DOHH2 (cell line): Measurements from ENCODE around the gene PARP14.

Experiments
- H3F3A ChIP-seq: fragments of 200-600 bp; sonication (generic), shearing (Covaris generic); 2 replicates; pipeline ENCODE4 v1.6.0; 2016; ENCODE audit warnings: antibody characterized with exemption, mild to moderate bottlenecking; ENCODE audit not compliant: control insufficient read depth, insufficient read depth
- H3K27ac ChIP-seq: fragments of 200-600 bp; sonication (generic); 2 replicates; pipeline ENCODE4 v1.5.1; 2014; ENCODE audit warnings: low read depth, mild to moderate bottlenecking, low read length, moderate library complexity
- H3K27me3 ChIP-seq: fragments of 200-600 bp; sonication (generic); 2 replicates; pipeline ENCODE4 v1.6.1; 2014; ENCODE audit warnings: mild to moderate bottlenecking, low read length, mixed read lengths; ENCODE audit not compliant: control insufficient read depth
- H3K36me3 ChIP-seq: fragments of 200-600 bp; sonication (generic); 2 replicates; pipeline ENCODE4 v1.6.1; 2014; ENCODE audit warnings: mild to moderate bottlenecking, low read length, moderate library complexity, mixed read lengths; ENCODE audit not compliant: control insufficient read depth
- H3K4me1 ChIP-seq: fragments of 200-600 bp; sonication (generic); 2 replicates; pipeline ENCODE4 v1.6.1; 2014; ENCODE audit warnings: mild to moderate bottlenecking, low read length, mixed read lengths; ENCODE audit not compliant: control insufficient read depth
- H3K4me2 ChIP-seq: fragments of 200-600 bp; sonication (generic); 2 replicates; pipeline ENCODE4 v1.6.0; 2014; ENCODE audit warnings: mild to moderate bottlenecking, low read length, moderate library complexity
- H3K4me3 ChIP-seq: fragments of 200-600 bp; sonication (generic); 2 replicates; pipeline ENCODE4 v1.5.1; 2014; ENCODE audit warnings: mild to moderate bottlenecking, low read length, mixed read lengths
- H3K79me2 ChIP-seq: fragments of 200-600 bp; sonication (generic); 2 replicates; pipeline ENCODE4 v1.6.1; 2014; ENCODE audit warnings: mild to moderate bottlenecking, low read length, mixed read lengths; ENCODE audit not compliant: control insufficient read depth
- H3K9me2 ChIP-seq: fragments of 200-600 bp; sonication (generic); replicated peaks from 2 replicates; pipeline ENCODE4 v1.6.1; 2014; ENCODE audit warnings: mild to moderate bottlenecking, low read length, mixed read lengths; ENCODE audit not compliant: control insufficient read depth
- H3K9me3 ChIP-seq: fragments of 200-600 bp; sonication (generic); 2 replicates; pipeline ENCODE4 v1.6.1; 2014; ENCODE audit warnings: antibody characterized with exemption, low read length, mixed read lengths; ENCODE audit not compliant: control insufficient read depth, insufficient read depth
- H4K20me1 ChIP-seq: fragments of 200-600 bp; sonication (generic); 2 replicates; pipeline ENCODE4 v1.6.0; 2014; ENCODE audit warnings: low read depth, mild to moderate bottlenecking, antibody characterized with exemption, low read length, moderate library complexity; ENCODE audit not compliant: control insufficient read depth, insufficient read depth
- EZH2phosphoT487 ChIP-seq: fragments of 200-600 bp; sonication (generic); IDR thresholded peaks from 2 replicates; pipeline ENCODE4 v1.6.1; 2017; ENCODE audit warnings: borderline replicate concordance, mild to moderate bottlenecking, antibody characterized with exemption, low read length, moderate library complexity, mixed read lengths
- TF ChIP-seq, protein P1 (sequence below): fragments of 200-600 bp; sonication (generic); IDR thresholded peaks from one replicate; pipeline ENCODE4 v1.5.1; 2014; ENCODE audit warnings: antibody characterized with exemption, mild to moderate bottlenecking, low read depth, low read length; ENCODE audit not compliant: poor library complexity, severe bottlenecking

Gene PARP14

DNA sequence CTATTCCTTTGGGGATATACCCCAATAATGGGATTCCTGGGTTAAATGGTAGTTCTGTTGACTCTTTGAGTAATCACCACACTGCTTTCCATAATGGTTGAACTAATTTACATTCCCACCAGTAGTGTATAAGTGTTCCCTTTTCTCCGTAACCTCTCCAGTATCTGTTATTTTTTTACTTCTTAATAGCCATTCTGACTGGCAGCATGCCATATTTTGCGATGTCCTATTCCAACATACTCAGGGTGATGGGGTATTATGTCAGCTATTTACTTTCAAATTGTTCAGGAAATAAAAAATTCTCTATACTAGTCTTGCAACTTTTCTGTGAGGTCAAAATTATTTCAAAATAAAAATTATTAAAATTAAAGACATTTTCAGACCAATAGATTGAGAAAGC lies 9.1 kb upstream of the PARP14 start:
- no peak overlapping the region for H3K27ac ChIP-seq
- H3K79me2 ChIP-seq: no peaks in the 10 kb centered on the region
- no peaks in the 10 kb centered on the region for H3K9me2 ChIP-seq
- H3K4me3 ChIP-seq: no peak overlapping the region
- no peak overlapping the region for H3K4me2 ChIP-seq
- H3K4me1 ChIP-seq: peaks cover 16% of the 10 kb centered on the region
- H3K27me3 ChIP-seq: no peaks in the 10 kb centered on the region
- H3F3A ChIP-seq: no peaks in the 10 kb centered on the region
- H3K9me3 ChIP-seq: peaks cover 5% of the 10 kb centered on the region; the same call in 1 of the 2 replicates
- no peaks in the 10 kb centered on the region for H4K20me1 ChIP-seq
- TF ChIP-seq, protein P1, sequence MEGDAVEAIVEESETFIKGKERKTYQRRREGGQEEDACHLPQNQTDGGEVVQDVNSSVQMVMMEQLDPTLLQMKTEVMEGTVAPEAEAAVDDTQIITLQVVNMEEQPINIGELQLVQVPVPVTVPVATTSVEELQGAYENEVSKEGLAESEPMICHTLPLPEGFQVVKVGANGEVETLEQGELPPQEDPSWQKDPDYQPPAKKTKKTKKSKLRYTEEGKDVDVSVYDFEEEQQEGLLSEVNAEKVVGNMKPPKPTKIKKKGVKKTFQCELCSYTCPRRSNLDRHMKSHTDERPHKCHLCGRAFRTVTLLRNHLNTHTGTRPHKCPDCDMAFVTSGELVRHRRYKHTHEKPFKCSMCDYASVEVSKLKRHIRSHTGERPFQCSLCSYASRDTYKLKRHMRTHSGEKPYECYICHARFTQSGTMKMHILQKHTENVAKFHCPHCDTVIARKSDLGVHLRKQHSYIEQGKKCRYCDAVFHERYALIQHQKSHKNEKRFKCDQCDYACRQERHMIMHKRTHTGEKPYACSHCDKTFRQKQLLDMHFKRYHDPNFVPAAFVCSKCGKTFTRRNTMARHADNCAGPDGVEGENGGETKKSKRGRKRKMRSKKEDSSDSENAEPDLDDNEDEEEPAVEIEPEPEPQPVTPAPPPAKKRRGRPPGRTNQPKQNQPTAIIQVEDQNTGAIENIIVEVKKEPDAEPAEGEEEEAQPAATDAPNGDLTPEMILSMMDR: no peak
- TF ChIP-seq EZH2phosphoT487: no peak
- H3K36me3 ChIP-seq: no peaks in the 10 kb centered on the region

DNA sequence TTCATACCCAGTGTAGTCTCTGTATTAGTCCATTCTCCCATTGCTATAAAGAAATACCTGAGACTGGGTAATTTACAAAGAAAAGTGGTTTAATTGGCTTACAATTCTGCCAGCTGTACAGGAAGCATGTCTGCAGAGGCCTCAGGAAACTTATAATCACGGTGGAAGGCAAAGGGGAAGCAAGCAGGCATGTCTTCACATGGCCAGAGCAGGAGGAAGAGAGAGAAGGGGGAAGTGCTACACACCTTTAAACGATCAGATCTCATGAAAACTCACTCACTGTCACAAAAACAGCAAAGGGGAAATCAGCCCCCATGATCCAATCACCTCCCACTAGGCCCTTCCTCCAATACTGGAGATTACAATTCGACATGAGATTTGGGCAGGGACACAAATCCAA lies 6.3 kb upstream of the PARP14 start:
- Histone ChIP-seq H3K36me3 (no peaks in the 10 kb centered on the region), H3K4me1 (peaks cover 27% of the 10 kb centered on the region), H3K27me3 (no peaks in the 10 kb centered on the region), H3K4me3 (no peak overlapping the region), H3K9me2 (no peaks in the 10 kb centered on the region), H3K27ac (no peak overlapping the region), H3K79me2 (no peaks in the 10 kb centered on the region), H3K9me3 (peaks cover 5% of the 10 kb centered on the region; the same call in 1 of the 2 replicates), H3K4me2 (no peak overlapping the region), H3F3A (no peaks in the 10 kb centered on the region), H4K20me1 (no peaks in the 10 kb centered on the region)
- TF ChIP-seq EZH2phosphoT487: no peak
- TF ChIP-seq, protein P1: no peak

DNA sequence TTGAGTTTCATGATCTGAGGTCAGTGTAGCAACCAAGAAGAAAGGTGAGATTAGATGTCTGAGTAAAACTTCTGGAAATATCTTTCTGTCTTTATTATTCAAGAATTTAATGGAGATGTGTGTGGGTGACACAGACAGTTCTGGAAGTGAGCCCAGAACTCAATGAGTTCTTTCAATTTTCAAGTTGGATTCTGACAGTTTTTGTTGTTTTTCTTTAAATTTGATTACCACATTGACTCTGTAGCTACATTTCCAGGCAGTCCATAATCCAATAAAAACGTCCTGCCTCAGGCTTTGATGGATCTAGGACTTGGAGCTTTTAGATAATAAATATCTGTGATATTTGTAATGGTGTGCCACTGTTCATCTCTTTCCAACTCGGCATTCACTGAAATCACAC lies 3.9 kb upstream of the PARP14 start:
- no peak for TF ChIP-seq EZH2phosphoT487
- TF ChIP-seq, protein P1: no peak
- H3K4me2 ChIP-seq: no peak overlapping the region
- H3K9me2 ChIP-seq: no peaks in the 10 kb centered on the region
- H3K4me1 ChIP-seq: peaks cover 45% of the 10 kb centered on the region
- no peaks in the 10 kb centered on the region for H3K36me3 ChIP-seq
- H3F3A ChIP-seq: no peaks in the 10 kb centered on the region
- H3K4me3 ChIP-seq: no peak overlapping the region
- no peaks in the 10 kb centered on the region for H3K79me2 ChIP-seq
- H3K27ac ChIP-seq: no peak overlapping the region
- H3K27me3 ChIP-seq: peaks cover 11% of the 10 kb centered on the region
- no peaks in the 10 kb centered on the region for H4K20me1 ChIP-seq
- peaks cover 5% of the 10 kb centered on the region; the same call in 1 of the 2 replicates for H3K9me3 ChIP-seq
